GM12864 (cell line): ENCODE results near the gene ITGBL1.
A peak's percentile ranks its signal among the peaks of the same experiment; 100 is the strongest.

ENCODE experiments used
- DNase-seq: peaks from one replicate; pipeline ENCODE4 v3.0.0-alpha.2; 2011; ENCODE audit warnings: low read depth
- H3K4me3 ChIP-seq: 2 replicates; pipeline ENCODE4 v1.5.1; 2011; ENCODE audit warnings: mild to moderate bottlenecking, low read depth, low read length, control low read depth
- CTCF ChIP-seq: IDR thresholded peaks from 2 replicates; pipeline ENCODE4 v1.5.1; 2011; ENCODE audit warnings: low read depth, mild to moderate bottlenecking, moderate library complexity, low read length, control low read depth, inconsistent platforms; ENCODE audit errors: missing control alignments

ITGBL1 gene

GRCh38 chr13:101755228-101755887 is 302.9 kb downstream of the ITGBL1 start:
- TF ChIP-seq CTCF = no peak
- no peak overlapping the region for H3K4me3 ChIP-seq
- no peak for DNase-seq

- no peak overlapping the region for H3K4me3 ChIP-seq
- DNase-seq = no peak
- peak; percentile 39 for TF ChIP-seq CTCF
Measured at GRCh38 chr13:101757446-101758039, 305.1 kb downstream of the ITGBL1 start.

- DNase-seq = no peak
- H3K4me3 ChIP-seq = no peak overlapping the region
- no peak for TF ChIP-seq CTCF
Measured at GRCh38 chr13:101763191-101763590, 310.7 kb downstream of the ITGBL1 start.
